GM18870 (cell line): Measurements from ENCODE around the gene SLC35F5.
"Not testable (repeated sequence)": the region's sequence is repeated elsewhere in the genome, so short reads cannot be mapped to it uniquely, and the experiment has no call there.

Experiments used
- ATAC-seq: cut with Tn5 transposase; IDR thresholded peaks from one replicate; pipeline ENCODE4 v1.9.1; 2021; ENCODE audit warnings: moderate library complexity; ENCODE audit not compliant: unreplicated experiment

Gene SLC35F5

GRCh38 chr2:113756355-113757137, at the start of gene SLC35F5:
SLC35F5 (minus strand) TSS chr2:113756642; CDS start chr2:113756409, 233 bp downstream.
- ATAC-seq = peak; percentile 79

- no peak for ATAC-seq
These were observed 42.9 kb upstream of the SLC35F5 start for GRCh38 chr2:113799375-113799774.

- ATAC-seq = no peak
These were observed 40.8 kb upstream of the SLC35F5 start for GRCh38 chr2:113797237-113797636.

DNA sequence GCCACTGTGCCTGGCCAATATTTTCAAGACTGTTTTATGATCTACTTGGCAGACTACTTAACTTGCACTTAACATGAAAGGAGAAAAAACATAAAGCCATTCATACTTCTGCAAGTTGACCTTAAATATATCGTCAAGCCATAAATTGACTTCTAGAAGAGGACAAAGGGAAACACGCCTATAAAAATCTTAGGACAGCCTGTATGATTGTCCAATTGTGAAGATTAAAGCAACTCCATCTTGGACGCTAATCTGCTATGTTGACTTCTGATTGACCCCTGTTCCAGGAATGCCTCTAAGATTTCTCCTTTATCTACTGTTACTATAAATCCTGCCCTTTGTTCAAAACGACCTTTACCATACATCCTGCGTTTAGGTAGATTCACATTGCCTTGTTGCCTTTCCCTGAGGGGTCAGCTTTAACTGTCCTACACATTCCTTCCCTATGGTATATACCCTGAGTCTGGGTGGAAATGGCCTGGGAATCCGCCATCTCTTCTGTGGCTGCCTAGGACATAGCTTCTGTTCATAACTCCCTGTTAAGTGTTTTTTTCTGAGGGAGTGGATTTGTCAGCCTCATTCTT, 40.2 kb upstream of the SLC35F5 start:
- ATAC-seq = no peak

GRCh38 chr2:113795405-113795920, 39.0 kb upstream of the SLC35F5 start:
- ATAC-seq = no peak

DNA sequence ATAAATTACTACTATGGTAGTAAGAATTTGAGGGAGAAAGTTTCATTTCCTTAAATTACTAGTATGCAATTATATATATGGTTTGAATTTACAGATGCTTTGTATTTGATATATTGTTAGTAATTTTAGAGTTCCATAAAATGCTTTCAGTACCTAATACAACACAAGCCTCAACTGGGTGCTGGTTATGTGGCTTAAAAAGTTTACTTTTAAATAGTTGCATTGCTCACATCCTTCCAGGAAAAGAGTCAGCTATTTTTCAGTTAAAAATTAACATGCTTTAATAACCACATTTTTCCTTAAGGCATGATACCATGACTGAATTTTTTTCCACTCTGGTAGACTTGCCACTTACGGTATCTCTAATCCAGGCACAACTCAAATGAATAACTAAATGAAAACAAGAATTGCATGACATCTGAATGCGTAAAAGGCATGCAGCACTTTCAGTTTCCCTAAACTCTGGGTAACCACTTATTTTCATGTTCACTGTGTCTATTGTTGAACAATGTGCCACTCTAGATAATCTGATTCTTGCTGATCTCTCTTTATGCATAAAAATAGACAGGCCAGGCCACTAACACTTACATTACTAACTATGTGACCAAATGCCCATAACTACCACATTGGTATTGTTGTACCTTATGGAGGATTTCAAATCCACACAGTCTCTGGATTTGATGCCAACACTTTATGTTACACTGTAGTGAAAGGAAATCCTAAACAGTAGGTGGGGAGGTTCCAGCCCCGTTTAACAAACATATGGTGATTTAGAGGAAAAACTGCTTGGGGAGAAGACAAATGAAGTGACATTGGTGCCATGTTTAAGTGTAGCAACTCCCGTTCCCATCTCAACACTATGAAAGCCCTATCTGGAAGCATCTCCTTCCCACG, 35.5 kb upstream of the SLC35F5 start:
- ATAC-seq = peak; percentile 98

- ATAC-seq = no peak
These were observed 28.6 kb upstream of the SLC35F5 start for GRCh38 chr2:113784823-113785744.

- no peak for ATAC-seq
These were observed 24.0 kb upstream of the SLC35F5 start for GRCh38 chr2:113780472-113780871.

GRCh38 chr2:113777371-113777770, 20.9 kb upstream of the SLC35F5 start:
- no peak for ATAC-seq

DNA sequence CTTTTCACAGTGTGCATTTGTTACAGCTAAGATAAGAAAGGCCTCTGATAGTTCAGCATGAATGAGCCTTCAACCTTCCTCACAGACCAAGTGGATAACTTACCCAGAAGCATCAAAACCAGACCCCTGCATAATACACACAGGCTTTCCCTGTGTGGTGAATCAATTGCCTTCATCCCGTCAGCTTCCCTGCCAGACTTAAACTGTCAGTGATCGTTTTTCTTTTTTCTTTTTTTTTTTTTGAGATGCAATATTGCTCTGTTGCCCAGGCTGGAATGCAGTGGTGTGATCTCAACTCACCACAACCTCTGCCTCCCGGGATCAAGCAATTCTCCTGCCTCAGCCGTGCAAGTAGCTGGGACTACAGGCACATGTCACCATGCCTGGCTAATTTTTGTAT, 20.5 kb upstream of the SLC35F5 start:
- ATAC-seq = no peak

DNA sequence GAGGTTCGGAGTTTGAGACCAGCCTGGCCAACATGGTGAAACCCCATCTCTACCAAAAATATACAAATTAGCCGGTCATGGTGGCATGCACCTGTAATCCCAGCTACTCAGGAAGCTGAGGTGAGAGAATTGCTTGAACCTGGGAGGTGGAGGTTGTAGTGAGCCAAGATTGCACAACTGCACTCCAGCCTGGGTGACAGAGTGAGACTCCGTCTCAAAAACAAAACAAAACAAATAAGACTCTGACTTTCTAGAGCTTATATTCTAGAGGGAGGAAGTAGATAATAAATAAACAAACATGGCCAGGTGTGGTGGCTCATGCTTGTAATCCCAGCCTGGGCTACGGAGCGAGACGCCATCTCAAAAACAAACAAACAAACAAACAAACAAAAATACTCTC, 18.2 kb upstream of the SLC35F5 start:
- not testable (repeated sequence) for ATAC-seq

GRCh38 chr2:113770929-113771328, 14.5 kb upstream of the SLC35F5 start:
- no peak for ATAC-seq

DNA sequence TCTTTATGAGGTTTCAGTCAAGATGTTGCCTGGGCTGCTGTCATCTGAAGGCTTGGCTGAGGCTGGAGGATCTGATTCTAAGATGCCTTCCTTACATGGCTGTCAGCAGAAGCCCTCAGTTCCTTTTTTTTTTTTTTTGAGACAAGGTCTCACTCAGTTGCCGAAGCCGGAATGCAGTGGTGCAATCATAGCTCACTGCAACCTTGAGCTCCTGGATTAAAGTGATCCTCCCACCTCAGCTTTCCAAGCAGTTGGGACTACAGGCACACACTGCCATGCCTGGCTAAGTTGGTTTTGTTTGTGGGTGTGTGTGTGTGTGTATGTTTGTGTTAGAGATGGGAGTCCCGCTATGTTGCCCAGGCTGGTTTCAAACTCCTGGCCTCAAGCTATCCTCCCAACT, 13.1 kb upstream of the SLC35F5 start:
- ATAC-seq = no peak

- no peak for ATAC-seq
These were observed 12.3 kb upstream of the SLC35F5 start for GRCh38 chr2:113768770-113769169.

GRCh38 chr2:113767811-113768460, 11.5 kb upstream of the SLC35F5 start:
- ATAC-seq = no peak

- no peak for ATAC-seq
These were observed 8.8 kb upstream of the SLC35F5 start for GRCh38 chr2:113765276-113765675.

DNA sequence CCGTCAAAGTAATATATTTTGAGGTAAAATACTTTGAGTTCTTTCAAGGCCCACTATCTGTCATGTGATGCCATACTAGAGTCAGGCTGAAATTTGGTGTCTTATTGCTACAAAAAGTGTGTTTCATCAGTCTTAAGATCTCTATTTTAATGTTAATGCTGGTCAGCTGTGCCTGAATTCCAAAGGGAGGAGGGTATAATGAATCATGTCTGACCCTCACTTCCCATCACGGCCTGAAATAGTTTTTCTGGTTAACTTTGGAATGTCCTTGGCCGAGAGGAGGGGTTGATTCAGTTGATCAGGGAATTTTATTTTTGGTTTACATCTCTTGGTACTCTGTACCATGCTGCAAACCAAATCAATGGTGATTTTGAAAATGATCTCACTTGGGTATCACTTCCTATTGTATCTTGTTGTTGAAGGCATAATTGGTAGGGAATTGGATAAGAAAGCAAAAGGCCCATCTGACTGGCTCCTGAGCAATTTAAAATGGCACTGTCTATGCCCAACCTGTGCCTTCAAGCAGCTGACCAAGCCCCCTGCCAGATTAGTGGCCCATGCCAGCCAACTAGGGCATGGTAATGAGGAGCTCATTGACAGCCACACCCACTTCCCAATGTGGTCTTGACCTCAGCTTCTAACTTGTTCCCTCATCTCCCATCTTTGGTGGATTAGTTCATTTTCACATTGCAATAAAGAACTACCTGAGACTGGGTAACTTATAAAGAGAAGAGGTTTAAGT, 6.1 kb upstream of the SLC35F5 start:
- no peak for ATAC-seq

GRCh38 chr2:113760400-113760799, 4.0 kb upstream of the SLC35F5 start:
- ATAC-seq = no peak

DNA sequence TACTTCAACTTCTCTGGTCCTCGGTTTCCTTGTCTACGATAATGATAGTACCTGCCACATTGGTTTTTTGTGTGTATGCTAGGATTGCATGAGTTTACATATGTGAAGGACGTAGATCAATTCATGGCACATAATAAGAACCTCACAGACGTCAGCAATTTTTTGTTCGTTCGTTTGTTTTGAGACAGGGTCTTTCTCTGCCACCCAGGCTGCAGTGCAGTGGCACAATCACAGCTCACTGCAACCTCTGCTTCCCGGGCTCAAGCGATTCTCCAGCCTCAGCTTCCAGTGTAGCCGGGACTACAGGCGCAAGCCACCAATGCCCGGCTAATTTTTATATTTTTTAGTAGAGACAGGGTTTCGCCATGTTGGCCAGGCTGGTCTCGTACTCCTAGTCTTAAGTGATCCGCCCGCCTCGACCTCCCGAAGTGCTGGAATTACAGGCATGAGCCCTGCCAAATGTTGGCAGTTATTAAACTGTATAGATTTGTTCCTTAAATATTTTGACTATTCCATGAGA, 756 bp upstream of the SLC35F5 start:
- no peak for ATAC-seq
